Measurements from ENCODE around the gene CACNA1I.

CACNA1I gene

GRCh38 chr22:39690881-39691605 is 120.5 kb downstream of the CACNA1I start:
- no peak for DNase-seq (ENCODE audit: low read depth, low spot score)

- no peak for DNase-seq (ENCODE audit: low read depth, low spot score)
These were observed 123.5 kb downstream of the CACNA1I start for GRCh38 chr22:39693943-39694500.

- DNase-seq (ENCODE audit: low read depth, low spot score) = no peak
These were observed 127.4 kb downstream of the CACNA1I start for GRCh38 chr22:39697790-39698430.

GRCh38 chr22:39699631-39700360 is 129.2 kb downstream of the CACNA1I start:
- DNase-seq (ENCODE audit: low read depth, low spot score) = no peak

- DNase-seq (ENCODE audit: low read depth, low spot score) = no peak
These were observed 130.0 kb downstream of the CACNA1I start for GRCh38 chr22:39700565-39700964.

GRCh38 chr22:39703091-39703490 is 132.5 kb downstream of the CACNA1I start:
- no peak for DNase-seq (ENCODE audit: low read depth, low spot score)

- no peak for DNase-seq (ENCODE audit: low read depth, low spot score)
These were observed 133.5 kb downstream of the CACNA1I start for GRCh38 chr22:39703928-39704639.

- no peak for DNase-seq (ENCODE audit: low read depth, low spot score)
These were observed 134.8 kb downstream of the CACNA1I start for GRCh38 chr22:39705386-39705785.

GRCh38 chr22:39706376-39707140 is 136.0 kb downstream of the CACNA1I start:
- no peak for DNase-seq (ENCODE audit: low read depth, low spot score)

- DNase-seq (ENCODE audit: low read depth, low spot score) = no peak
These were observed 136.8 kb downstream of the CACNA1I start for GRCh38 chr22:39707351-39707750.

GRCh38 chr22:39707816-39708215 is 137.3 kb downstream of the CACNA1I start:
- no peak for DNase-seq (ENCODE audit: low read depth, low spot score)

GRCh38 chr22:39710380-39711150 is 140.0 kb downstream of the CACNA1I start:
- no peak for DNase-seq (ENCODE audit: low read depth, low spot score)

- DNase-seq (ENCODE audit: low read depth, low spot score) = no peak
These were observed 141.5 kb downstream of the CACNA1I start for GRCh38 chr22:39712081-39712480.

GRCh38 chr22:39712751-39713525 is 142.4 kb downstream of the CACNA1I start:
- DNase-seq (ENCODE audit: low read depth, low spot score) = no peak

- DNase-seq (ENCODE audit: low read depth, low spot score) = no peak
These were observed 143.3 kb downstream of the CACNA1I start for GRCh38 chr22:39713799-39714290.

- no peak for DNase-seq (ENCODE audit: low read depth, low spot score)
These were observed 143.8 kb downstream of the CACNA1I start for GRCh38 chr22:39714321-39714720.

- DNase-seq (ENCODE audit: low read depth, low spot score) = no peak
These were observed 145.4 kb downstream of the CACNA1I start for GRCh38 chr22:39715778-39716495.

- DNase-seq (ENCODE audit: low read depth, low spot score) = no peak
These were observed 146.0 kb downstream of the CACNA1I start for GRCh38 chr22:39716534-39716933.

GRCh38 chr22:39717099-39717498 is 146.5 kb downstream of the CACNA1I start:
- DNase-seq (ENCODE audit: low read depth, low spot score) = no peak

All from smooth muscle cell of the brain vasculature (primary cell).